Subcutaneous adipose tissue (tissue), 4 donors: Measurements from ENCODE around the gene VCP. TPM values are rescaled to one million over a fixed set of nuclear protein-coding genes. Genes with fewer than 3 reads are reported as not detected.

Experiments used
- CTCF ChIP-seq: fragments of 450-650 bp; IDR thresholded peaks from one replicate; pipeline ENCODE4 v1.5.1; 2016; ENCODE audit warnings: low read depth, mild to moderate bottlenecking, control low read depth, antibody characterized with exemption, moderate library complexity
- total RNA-seq, 4 donors: library from RNA; depleted of rRNA; stranded (reverse); fragments of >200 nt; gene quantifications; one replicate each; pipeline ENCODE4 v1.1.0, GENCODE V29; 2016

Gene VCP
- total RNA-seq, 4 donors from 2014 or later: 123 to 199 (median 153) TPM

GRCh38 chr9:35112257-35113020, 40.0 kb upstream of the VCP start:
- TF ChIP-seq CTCF: no peak

- TF ChIP-seq CTCF: no peak
Observed at GRCh38 chr9:35111001-35111933, 38.8 kb upstream of the VCP start.

GRCh38 chr9:35110327-35110761, 37.9 kb upstream of the VCP start:
- no peak for TF ChIP-seq CTCF

GRCh38 chr9:35108946-35109575, 36.6 kb upstream of the VCP start:
- no peak for TF ChIP-seq CTCF

- TF ChIP-seq CTCF: no peak
Observed at GRCh38 chr9:35108461-35108860, 36.0 kb upstream of the VCP start.

- TF ChIP-seq CTCF: no peak
Observed at GRCh38 chr9:35107297-35108290, 35.2 kb upstream of the VCP start.
